Chondrocyte (in vitro differentiated cells): ENCODE data around the gene DRGX. TPM values are rescaled to one million over a fixed set of nuclear protein-coding genes. Genes with fewer than 3 reads are reported as not detected.

ENCODE experiments used
- DNase-seq: peaks from one replicate; pipeline ENCODE4 v3.0.0; 2021; ENCODE audit warnings: mixed read lengths, low spot score
- H3K27ac Mint-ChIP-seq: one replicate; pipeline ENCODE4 v1.8.0; 2021; ENCODE audit warnings: mild to moderate bottlenecking, moderate library complexity, mixed read lengths; ENCODE audit not compliant: unreplicated experiment
- H3K27me3 Mint-ChIP-seq: 2 replicates; pipeline ENCODE4 v1.8.0; 2021; ENCODE audit warnings: low read depth, mixed read lengths
- H3K36me3 Mint-ChIP-seq: 2 replicates; pipeline ENCODE4 v1.8.0; 2021; ENCODE audit warnings: low read depth, mixed read lengths
- H3K4me1 Mint-ChIP-seq: 2 replicates; pipeline ENCODE4 v1.8.0; 2021; ENCODE audit warnings: low read depth, mild to moderate bottlenecking, mixed read lengths
- H3K4me3 Mint-ChIP-seq: one replicate; pipeline ENCODE4 v1.8.0; 2021; ENCODE audit warnings: mild to moderate bottlenecking, moderate library complexity, mixed read lengths; ENCODE audit not compliant: unreplicated experiment
- H3K9me3 Mint-ChIP-seq: 2 replicates; pipeline ENCODE4 v1.8.0; 2021; ENCODE audit warnings: low read depth, mixed read lengths
- total RNA-seq: library from RNA; stranded (reverse); gene quantifications from 3 replicates; pipeline ENCODE4 v1.2.1, GENCODE V29; 2021
- TF ChIP-seq, protein P1 (sequence below): fragments of 200-600 bp; sonication (generic); IDR thresholded peaks from 2 replicates; pipeline ENCODE4 v1.5.0; 2021; ENCODE audit warnings: antibody characterized with exemption, mild to moderate bottlenecking, moderate library complexity

The DRGX gene
- total RNA-seq, 1 donor from 2014 or later: not detected

- Mint-ChIP-seq H3K27ac (no peak overlapping the region), H3K36me3 (no peaks in the 10 kb centered on the region), H3K4me1 (no peaks in the 10 kb centered on the region), H3K9me3 (no peaks in the 10 kb centered on the region), H3K27me3 (peaks cover 9% of the 10 kb centered on the region), H3K4me3 (no peak overlapping the region)
- TF ChIP-seq, protein P1, sequence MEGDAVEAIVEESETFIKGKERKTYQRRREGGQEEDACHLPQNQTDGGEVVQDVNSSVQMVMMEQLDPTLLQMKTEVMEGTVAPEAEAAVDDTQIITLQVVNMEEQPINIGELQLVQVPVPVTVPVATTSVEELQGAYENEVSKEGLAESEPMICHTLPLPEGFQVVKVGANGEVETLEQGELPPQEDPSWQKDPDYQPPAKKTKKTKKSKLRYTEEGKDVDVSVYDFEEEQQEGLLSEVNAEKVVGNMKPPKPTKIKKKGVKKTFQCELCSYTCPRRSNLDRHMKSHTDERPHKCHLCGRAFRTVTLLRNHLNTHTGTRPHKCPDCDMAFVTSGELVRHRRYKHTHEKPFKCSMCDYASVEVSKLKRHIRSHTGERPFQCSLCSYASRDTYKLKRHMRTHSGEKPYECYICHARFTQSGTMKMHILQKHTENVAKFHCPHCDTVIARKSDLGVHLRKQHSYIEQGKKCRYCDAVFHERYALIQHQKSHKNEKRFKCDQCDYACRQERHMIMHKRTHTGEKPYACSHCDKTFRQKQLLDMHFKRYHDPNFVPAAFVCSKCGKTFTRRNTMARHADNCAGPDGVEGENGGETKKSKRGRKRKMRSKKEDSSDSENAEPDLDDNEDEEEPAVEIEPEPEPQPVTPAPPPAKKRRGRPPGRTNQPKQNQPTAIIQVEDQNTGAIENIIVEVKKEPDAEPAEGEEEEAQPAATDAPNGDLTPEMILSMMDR: no peak
- DNase-seq: no peak
These were observed 77.9 kb downstream of the DRGX start for GRCh38 chr10:49318028-49318427.

GRCh38 chr10:49314806-49315205, 81.1 kb downstream of the DRGX start:
- no peak overlapping the region for H3K4me3 Mint-ChIP-seq
- peaks cover 11% of the 10 kb centered on the region for H3K27me3 Mint-ChIP-seq
- TF ChIP-seq, protein P1: no peak
- H3K4me1 Mint-ChIP-seq: no peaks in the 10 kb centered on the region
- DNase-seq: no peak
- no peaks in the 10 kb centered on the region for H3K36me3 Mint-ChIP-seq
- H3K27ac Mint-ChIP-seq: no peak overlapping the region
- no peaks in the 10 kb centered on the region for H3K9me3 Mint-ChIP-seq

Other genes with a start within 250 kb of the DRGX start
- not detected in 3 replicates for gene TMEM273, start 207.7 kb downstream of the DRGX start, total RNA-seq
- gene C10orf71, start 96.9 kb downstream of the DRGX start, total RNA-seq: not detected in 3 replicates
- gene ERCC6, start 143.0 kb upstream of the DRGX start, total RNA-seq: 40.2 to 79.8 TPM (median 41.5 TPM) in 3 replicates
- not detected in 3 replicates for gene SLC18A3, start 214.2 kb upstream of the DRGX start, total RNA-seq
- not detected in 3 replicates for gene CHAT, start 217.9 kb upstream of the DRGX start, total RNA-seq